NCI-H2196 treated with DMSO at 0.1 percent for 48 hours (cell line): ENCODE results near the gene AQP11.

Source experiments
- DNase-seq: peaks from one replicate; lab custom pipeline; 2025; ENCODE audit not compliant: unreplicated experiment; lab: John Stamatoyannopoulos, UW

AQP11 gene

GRCh38 chr11:77658213-77659013, 68.7 kb downstream of the AQP11 start:
- DNase-seq: no peak
